IMR-90 (cell line): ENCODE results near the gene EAF2. TPM values are rescaled to one million over a fixed set of nuclear protein-coding genes. Genes with fewer than 3 reads are reported as not detected.
A peak's percentile ranks its signal among the peaks of the same experiment; 100 is the strongest.

Experiments used
- ATAC-seq: fragments of 200-7000 bp; cut with Tn5 transposase; 2 replicates; pipeline ENCODE4 v1.9.1; 2020; ENCODE audit warnings: low read depth, mild to moderate bottlenecking, moderate library complexity
- BruUV-seq: library from RNA; stranded (reverse); fragments of 400-500 nt; replicated peaks from 2 replicates; lab custom pipeline; 2021; lab: Mats Ljungman, UMichigan
- CTCF ChIA-PET: fragments of 300-600 bp; formaldehyde crosslinking; extraction: SDS; loops from one replicate; lab custom pipeline; 2021; ENCODE audit warnings: antibody characterized with exemption; lab: Yijun Ruan, JAX
- POLR2A ChIA-PET: fragments of 300-600 bp; sonication (Branson Sonifier 250); formaldehyde crosslinking; loops from one replicate; lab custom pipeline; 2022; ENCODE audit warnings: antibody characterized with exemption; ENCODE audit not compliant: unreplicated experiment; lab: Charles Lee
- DNase-seq: peaks from one replicate; pipeline ENCODE4 v3.0.0; 2013
- H2AFZ ChIP-seq: replicated peaks from 2 replicates; pipeline ENCODE3; 2013; ENCODE audit warnings: low read length, mild to moderate bottlenecking; ENCODE audit not compliant: poor library complexity
- H2AK5ac ChIP-seq: 2 replicates; pipeline ENCODE4 v1.6.1; 2013; ENCODE audit warnings: low read depth, low read length, inconsistent platforms
- H2AK9ac ChIP-seq: replicated peaks from 2 replicates; pipeline ENCODE3; 2013; ENCODE audit warnings: mild to moderate bottlenecking, low read depth, low read length, moderate library complexity; ENCODE audit not compliant: poor library complexity
- H2BK120ac ChIP-seq: 2 replicates; pipeline ENCODE4 v1.6.1; 2013; ENCODE audit warnings: low read depth, low read length, inconsistent platforms
- H2BK15ac ChIP-seq: 3 replicates; pipeline ENCODE4 v1.6.1; 2013; ENCODE audit warnings: low read depth, low read length, inconsistent platforms
- H2BK20ac ChIP-seq: 2 replicates; pipeline ENCODE4 v1.6.1; 2013; ENCODE audit warnings: low read depth, mild to moderate bottlenecking, inconsistent platforms, low read length, moderate library complexity
- H2BK5ac ChIP-seq: 2 replicates; pipeline ENCODE4 v1.6.1; 2013; ENCODE audit warnings: mild to moderate bottlenecking, low read depth, low read length, inconsistent platforms; ENCODE audit not compliant: poor library complexity, severe bottlenecking
- H3K14ac ChIP-seq: replicated peaks from 2 replicates; pipeline ENCODE4 v1.6.1; 2013; ENCODE audit warnings: low read depth, low read length, inconsistent platforms
- H3K18ac ChIP-seq: 2 replicates; pipeline ENCODE4 v1.6.1; 2013; ENCODE audit warnings: low read depth, low read length, control low read depth
- H3K23ac ChIP-seq: 2 replicates; pipeline ENCODE4 v1.6.1; 2013; ENCODE audit warnings: low read depth, low read length, inconsistent platforms
- H3K27ac ChIP-seq: 2 replicates; pipeline ENCODE4 v1.5.1; 2013; ENCODE audit warnings: mild to moderate bottlenecking, control low read depth, low read length; ENCODE audit not compliant: insufficient read depth
- H3K27me3 ChIP-seq: 2 replicates; pipeline ENCODE4 v1.6.1; 2013; ENCODE audit warnings: low read length; ENCODE audit not compliant: control insufficient read depth, insufficient read depth
- H3K36me3 ChIP-seq: 2 replicates; pipeline ENCODE4 v1.6.1; 2013; ENCODE audit warnings: low read length, mixed read lengths; ENCODE audit not compliant: control insufficient read depth, insufficient read depth
- H3K4ac ChIP-seq: 2 replicates; pipeline ENCODE4 v1.6.1; 2013; ENCODE audit warnings: low read depth, low read length, inconsistent platforms
- H3K4me1 ChIP-seq: 2 replicates; pipeline ENCODE4 v1.6.1; 2013; ENCODE audit warnings: low read length, mixed read lengths; ENCODE audit not compliant: control insufficient read depth, insufficient read depth
- H3K4me2 ChIP-seq: 2 replicates; pipeline ENCODE4 v1.6.1; 2013; ENCODE audit warnings: low read depth, mild to moderate bottlenecking, control low read depth, low read length, moderate library complexity
- H3K4me3 ChIP-seq: 2 replicates; pipeline ENCODE4 v1.5.1; 2013; ENCODE audit warnings: low read depth, mild to moderate bottlenecking, control low read depth, low read length, moderate library complexity; ENCODE audit not compliant: insufficient read depth
- H3K56ac ChIP-seq: 2 replicates; pipeline ENCODE4 v1.6.1; 2013; ENCODE audit warnings: low read length, inconsistent platforms; ENCODE audit not compliant: insufficient read depth; ENCODE audit errors: extremely low read depth
- H3K79me1 ChIP-seq, 2 experiments: 2 replicates each; pipeline ENCODE4 v1.6.1; 2013; ENCODE audit warnings: low read length in 2 of 2, inconsistent platforms in 1 of 2, low read depth in 1 of 2
- H3K9ac ChIP-seq: 2 replicates; pipeline ENCODE4 v1.6.1; 2013; ENCODE audit warnings: low read depth, low read length, control low read depth
- H3K9me1 ChIP-seq: 2 replicates; pipeline ENCODE4 v1.6.1; 2013; ENCODE audit warnings: low read length, inconsistent platforms; ENCODE audit not compliant: insufficient read depth
- H3K9me3 ChIP-seq: 2 replicates; pipeline ENCODE4 v1.6.1; 2013; ENCODE audit warnings: low read length; ENCODE audit not compliant: control insufficient read depth, insufficient read depth
- H4K20me1 ChIP-seq: 2 replicates; pipeline ENCODE4 v1.6.1; 2013; ENCODE audit warnings: low read length, inconsistent platforms; ENCODE audit not compliant: insufficient read depth
- H4K5ac ChIP-seq: 2 replicates; pipeline ENCODE4 v1.6.1; 2013; ENCODE audit warnings: mild to moderate bottlenecking, low read depth, low read length, control low read depth
- H4K8ac ChIP-seq, 2 experiments: 2 replicates each; pipeline ENCODE4 v1.6.1; 2013; ENCODE audit warnings: low read depth in 2 of 2, low read length in 2 of 2, control low read depth in 1 of 2, inconsistent platforms in 1 of 2
- H4K91ac ChIP-seq: 2 replicates; pipeline ENCODE4 v1.6.1; 2013; ENCODE audit warnings: low read depth, low read length, inconsistent platforms; ENCODE audit not compliant: insufficient read depth
- CEBPB ChIP-seq: IDR thresholded peaks from 2 replicates; pipeline ENCODE4 v1.6.1; 2012; ENCODE audit warnings: low read depth, low read length, improper control_type of control experiment
- POLR2A ChIP-seq: IDR thresholded peaks from 2 replicates; pipeline ENCODE4 v1.6.1; 2012; ENCODE audit warnings: mild to moderate bottlenecking, low read depth, low read length
- WGBS, 2 experiments: methylation state at CpG; one replicate each; pipeline versions ENCODE4 v1.1.5 to v1.1.7; 2013; ENCODE audit warnings: missing lambda C conversion rate in 2 of 2; ENCODE audit not compliant: insufficient read length in 1 of 2; ENCODE audit errors: extremely low coverage in 2 of 2; 5-methylcytosine and 5-hydroxymethylcytosine counted together
- dilution Hi-C: fragments of 300-500 bp; cut with HindIII; formaldehyde crosslinking; loops from one replicate; pipeline ENCODE4 v1.14.3; 2018; ENCODE audit warnings: low sequenced_read_pairs; ENCODE audit not compliant: unreplicated experiment
- in situ Hi-C: fragments of 300-500 bp; cut with MboI; formaldehyde crosslinking; loops from 3 replicates; pipeline ENCODE4 v1.14.3; 2019; ENCODE audit warnings: low sequenced_read_pairs, inconsistent platforms, mixed read lengths
- intact Hi-C: fragments of 100-400 bp; cut with micrococcal nuclease; formaldehyde crosslinking; loops from 2 replicates; pipeline ENCODE4 v1.10.0; 2022
- polyA plus RNA-seq, 3 experiments: library from polyadenylated mRNA; depleted of rRNA; stranded (reverse); fragments of >200 nt; gene quantifications; 2 replicates each; pipeline ENCODE4 v1.2.3, GENCODE V29; 2012; ENCODE audit warnings: low replicate concordance in 1 of 3
- total RNA-seq: library from RNA; depleted of rRNA; stranded (reverse); fragments of >200 nt; gene quantifications from 2 replicates; pipeline ENCODE4 v1.2.3, GENCODE V29; 2012

EAF2 gene
- total and polyA plus RNA-seq, 2 of the 4 experiments (the other 2 are of a cell fraction) = 2.2 to 2.3 TPM

DNA sequence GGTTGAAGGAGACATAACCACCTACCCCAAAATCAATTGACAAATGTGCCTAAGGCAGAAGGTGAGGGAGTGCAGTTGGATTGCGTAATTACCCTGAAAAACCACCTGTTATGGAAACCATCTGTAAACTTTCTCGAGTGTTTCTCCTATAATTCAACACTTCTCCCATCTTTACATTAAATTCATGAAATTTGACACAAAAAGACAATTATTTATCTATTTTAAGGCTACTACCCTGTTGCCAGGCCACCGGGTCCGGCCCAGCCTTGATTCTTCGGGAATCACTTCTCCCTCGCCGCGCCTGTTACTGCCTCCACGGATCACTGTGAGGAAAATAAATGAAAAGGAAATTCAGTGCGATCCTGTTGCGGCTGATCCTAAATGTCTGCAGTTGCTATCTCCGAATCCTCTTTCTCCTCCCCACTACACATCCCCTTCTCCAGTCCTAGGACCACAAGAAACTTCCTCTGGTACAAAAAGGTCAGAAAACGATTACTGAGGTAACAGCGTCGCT, 795 bp upstream of the EAF2 start:
- peak overlapping the region; percentile 58 for H2BK5ac ChIP-seq
- CTCF ChIA-PET = no interaction called here
- no peak overlapping the region for H2BK15ac ChIP-seq
- peaks cover 2% of the 10 kb centered on the region; the same call in 1 of the 2 replicates for H3K4me1 ChIP-seq
- peaks cover 12 to 16% of the 10 kb centered on the region in 2 experiments for H3K79me1 ChIP-seq
- in situ Hi-C loops (no loop called here), intact Hi-C loops (loop anchor here (10.0 kb wide), 1 partner anchor 421 kb away; no protein-coding TSS in a partner anchor), dilution Hi-C loops (no loop called here)
- peak overlapping the region; percentile 63 for H3K4ac ChIP-seq
- no peak overlapping the region for H2BK120ac ChIP-seq
- ATAC-seq (0 out of 2 replicates have a peak, but pooled peaks have one; percentile 1), DNase-seq (peak; percentile 8)
- peak overlapping the region; percentile 98 for H3K4me2 ChIP-seq
- 6% methylated on average over 3 of the region's 15 CpGs; no CpG with 5 or more reads in 1 of the 2 experiments for WGBS, 2 experiments
- peak overlapping the region; percentile 53 for H3K27ac ChIP-seq
- peak overlapping the region; percentile 73 for H3K14ac ChIP-seq
- H4K5ac ChIP-seq = peak overlapping the region; percentile 46
- peak; percentile 97 for TF ChIP-seq CEBPB
- TF ChIP-seq POLR2A = no peak
- H3K9me1 ChIP-seq = 0 out of 2 replicates have a peak, but pooled peaks cover 2% of the 10 kb centered on the region
- no peaks in the 10 kb centered on the region for H3K9me3 ChIP-seq
- peak overlapping the region; percentile 73 for H3K4me3 ChIP-seq
- no peaks in the 10 kb centered on the region for H3K27me3 ChIP-seq
- H3K9ac ChIP-seq = peak overlapping the region; percentile 91
- no peak overlapping the region for H2BK20ac ChIP-seq
- peak overlapping the region; percentile 21 for H2AK9ac ChIP-seq
- TSS peak; percentile 56 for BruUV-seq
- H4K20me1 ChIP-seq = no peaks in the 10 kb centered on the region
- H3K36me3 ChIP-seq = 0 out of 2 replicates have a peak, but pooled peaks cover 2% of the 10 kb centered on the region
- peak overlapping the region; percentile 32; the same call in 1 of the 2 replicates for H4K91ac ChIP-seq
- peak overlapping the region; percentile 78 for H3K56ac ChIP-seq
- H3K23ac ChIP-seq = peak overlapping the region; percentile 95
- 0 out of 2 replicates have a peak overlapping the region, but pooled peaks have one; percentile 43 for H2AK5ac ChIP-seq
- H4K8ac ChIP-seq = peak overlapping the region; percentile 74 to 82
- no peak overlapping the region; the same call in 1 of the 2 replicates for H3K18ac ChIP-seq
- H2AFZ ChIP-seq = peak overlapping the region; percentile 88
- POLR2A ChIA-PET = no interaction called here
